Panc1 (cell line): ENCODE results near the gene SLC4A7. TPM values are rescaled to one million over a fixed set of nuclear protein-coding genes. Genes with fewer than 3 reads are reported as not detected.

Experiments used
- ATAC-seq: fragments of 200-7000 bp; cut with Tn5 transposase; 2 replicates; pipeline ENCODE4 v1.9.1; 2020; ENCODE audit warnings: mild to moderate bottlenecking, moderate library complexity
- BruUV-seq: library from RNA; stranded (reverse); fragments of 400-500 nt; replicated peaks from 2 replicates; lab custom pipeline; 2021; lab: Mats Ljungman, UMichigan
- CTCF ChIA-PET: fragments of 300-600 bp; sonication (Branson Sonifier 250); formaldehyde crosslinking; loops from one replicate; lab custom pipeline; 2022; ENCODE audit warnings: antibody characterized with exemption; lab: Charles Lee
- POLR2A ChIA-PET: fragments of 300-600 bp; sonication (Branson Sonifier 250); formaldehyde crosslinking; loops from one replicate; lab custom pipeline; 2022; ENCODE audit warnings: antibody characterized with exemption; lab: Charles Lee
- DNase-seq: peaks from one replicate; pipeline ENCODE4 v3.0.0-alpha.2; 2010; ENCODE audit warnings: low read depth, low spot score
- H3K27ac ChIP-seq: 2 replicates; pipeline ENCODE4 v1.5.1; 2011; ENCODE audit warnings: mild to moderate bottlenecking, low read length, inconsistent platforms
- H3K27me3 ChIP-seq: fragments of 200-500 bp; sonication (Bioruptor generic); 2 replicates; pipeline ENCODE4 v1.6.0; 2014; ENCODE audit warnings: low read length, inconsistent platforms; ENCODE audit not compliant: control insufficient read depth, insufficient read depth
- H3K36me3 ChIP-seq: fragments of 200-500 bp; sonication (Bioruptor generic); 2 replicates; pipeline ENCODE4 v1.5.1; 2014; ENCODE audit warnings: inconsistent platforms, mild to moderate bottlenecking, low read length, moderate library complexity; ENCODE audit not compliant: control insufficient read depth, insufficient read depth
- H3K4me1 ChIP-seq: 2 replicates; pipeline ENCODE4 v1.5.1; 2011; ENCODE audit warnings: inconsistent platforms, mild to moderate bottlenecking, low read length, moderate library complexity; ENCODE audit not compliant: control insufficient read depth, insufficient read depth
- H3K4me3 ChIP-seq, 2 experiments: 2 replicates each; pipeline ENCODE4 v1.5.1; 2011 to 2012; ENCODE audit warnings: low read depth in 2 of 2, low read length in 2 of 2, mild to moderate bottlenecking in 2 of 2, inconsistent platforms in 1 of 2, moderate library complexity in 1 of 2
- H3K9me3 ChIP-seq: fragments of 200-500 bp; sonication (Bioruptor generic); 2 replicates; pipeline ENCODE4 v1.5.1; 2014; ENCODE audit warnings: low read depth, mild to moderate bottlenecking, inconsistent platforms, low read length, moderate library complexity; ENCODE audit not compliant: control insufficient read depth, insufficient read depth
- CTCF ChIP-seq: fragments of 450-650 bp; IDR thresholded peaks from 2 replicates; pipeline ENCODE4 v1.5.1; 2017; ENCODE audit warnings: mild to moderate bottlenecking
- POLR2AphosphoS5 ChIP-seq: IDR thresholded peaks from 2 replicates; pipeline ENCODE4 v1.6.1; 2012; ENCODE audit warnings: mild to moderate bottlenecking, low read depth, low read length, moderate library complexity
- REST ChIP-seq, 2 experiments: IDR thresholded peaks; 2 replicates each; pipeline ENCODE4 v1.6.1; 2011 to 2012; ENCODE audit warnings: low read depth in 2 of 2, control low read depth in 1 of 2, low read length in 1 of 2, mild to moderate bottlenecking in 1 of 2, moderate library complexity in 1 of 2; ENCODE audit not compliant: insufficient read depth in 1 of 2
- SIN3A ChIP-seq: IDR thresholded peaks from 2 replicates; pipeline ENCODE4 v1.6.1; 2012; ENCODE audit warnings: low read depth, mild to moderate bottlenecking, low read length, moderate library complexity, borderline replicate concordance; ENCODE audit not compliant: insufficient read depth
- TCF7L2 ChIP-seq: IDR thresholded peaks from 2 replicates; pipeline ENCODE4 v1.6.1; 2011; ENCODE audit warnings: mild to moderate bottlenecking, low read depth, low read length, inconsistent platforms
- in situ Hi-C: cut with HindIII; loops from 2 replicates; pipeline ENCODE4 v1.10.0; 2016; ENCODE audit warnings: low sequenced_read_pairs, low pct_unique_long_range_greater_than_20kb
- intact Hi-C: fragments of 100-400 bp; cut with micrococcal nuclease; formaldehyde crosslinking; loops from one replicate; pipeline ENCODE4 v1.10.0; 2022; ENCODE audit not compliant: unreplicated experiment
- total RNA-seq: library from RNA; stranded (reverse); gene quantifications from one replicate; pipeline ENCODE4 v1.2.1, GENCODE V29; 2021; ENCODE audit not compliant: unreplicated experiment

Gene SLC4A7
- total RNA-seq, 1 experiment from 2014 or later = 99.4 TPM

GRCh38 chr3:27345045-27345444 is 139.1 kb downstream of the SLC4A7 start:
- no peaks in the 10 kb centered on the region for H3K36me3 ChIP-seq
- H3K4me1 ChIP-seq = no peaks in the 10 kb centered on the region
- no peak overlapping the region for H3K27ac ChIP-seq
- no TSS peak for BruUV-seq
- no peaks in the 10 kb centered on the region for H3K9me3 ChIP-seq
- H3K27me3 ChIP-seq = no peaks in the 10 kb centered on the region
- CTCF ChIA-PET = no interaction called here
- DNase-seq (no peak), ATAC-seq (no peak)
- POLR2A ChIA-PET = no interaction called here
- H3K4me3 ChIP-seq = no peak overlapping the region
- TF ChIP-seq REST (IDR thresholded peaks at IDR 0.05; ENCODE audit: insufficient read depth in 1 of 2, low read depth in 2 of 2, low read length in 1 of 2) (no peak), TCF7L2 (no peak), SIN3A (no peak), POLR2AphosphoS5 (no peak), CTCF (no peak)
- intact Hi-C loops (no loop called here), in situ Hi-C loops (no loop called here)

DNA sequence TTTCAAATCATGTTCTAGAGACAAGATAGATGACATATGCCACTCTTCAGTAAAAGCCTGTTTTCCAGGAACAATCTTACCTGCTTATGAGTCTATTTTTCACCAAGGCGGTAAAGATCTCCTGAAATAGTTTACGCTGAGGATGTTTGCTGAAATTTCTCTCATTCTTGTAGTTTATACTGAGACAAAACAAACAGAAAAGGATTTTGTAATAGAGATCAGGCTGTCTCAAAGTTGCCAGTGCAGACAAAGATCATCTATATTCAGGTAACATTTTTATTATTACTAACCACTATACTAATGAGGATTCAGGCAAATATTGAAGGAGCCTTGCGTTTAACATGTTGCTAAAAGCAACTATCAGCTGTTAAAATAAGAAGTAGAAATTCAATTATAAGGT is 140.0 kb downstream of the SLC4A7 start:
- TF ChIP-seq TCF7L2 (no peak), CTCF (no peak), REST (IDR thresholded peaks at IDR 0.05; ENCODE audit: insufficient read depth in 1 of 2, low read depth in 2 of 2, low read length in 1 of 2) (no peak), SIN3A (no peak), POLR2AphosphoS5 (no peak)
- BruUV-seq = no TSS peak
- Histone ChIP-seq H3K9me3 (no peaks in the 10 kb centered on the region), H3K36me3 (no peaks in the 10 kb centered on the region), H3K4me1 (no peaks in the 10 kb centered on the region), H3K27ac (no peak overlapping the region), H3K27me3 (no peaks in the 10 kb centered on the region), H3K4me3 (no peak overlapping the region)
- intact Hi-C loops (no loop called here), in situ Hi-C loops (no loop called here)
- no peak for ATAC-seq
- DNase-seq = no peak
- ChIA-PET CTCF (no interaction called here), POLR2A (no interaction called here)
